Measurements from ENCODE around the gene GJD4. TPM values are rescaled to one million over a fixed set of nuclear protein-coding genes. Genes with fewer than 3 reads are reported as not detected.

The GJD4 gene
- total RNA-seq, 1 experiment from 2014 or later = 0.33 TPM

- no peaks in the 10 kb centered on the region for H3K9me2 ChIP-seq (replicated peaks; ENCODE audit: low read length)
- POLR2A ChIA-PET (ENCODE audit: unreplicated experiment) = interaction anchor here (0.6 kb wide), 1 partner anchor 1094 kb away, joined by 4 read pairs; no protein-coding TSS in a partner anchor
- BruUV-seq (replicated peaks) = no TSS peak
These were observed 26.9 kb downstream of the GJD4 start for GRCh38 chr10:35632027-35632426.

GRCh38 chr10:35633006-35633980, 28.2 kb downstream of the GJD4 start:
- no TSS peak for BruUV-seq (replicated peaks)

More at GRCh38 chr10:35632027-35632426, 26.9 kb downstream of the GJD4 start:
- DNase-seq (peak; percentile 78), ATAC-seq (no peak)
- Histone ChIP-seq H3K27me3 (ENCODE audit: low read length) (no peaks in the 10 kb centered on the region), H3K9me3 (ENCODE audit: low read length) (no peaks in the 10 kb centered on the region), H3K9ac (ENCODE audit: low read length) (0 out of 2 replicates have a peak overlapping the region, but pooled peaks have one; percentile 33), H3K4me1 (ENCODE audit: insufficient read depth, low read length) (peaks cover 55% of the 10 kb centered on the region), H4K20me1 (ENCODE audit: low read length) (peaks cover 4% of the 10 kb centered on the region), H3F3A (ENCODE audit: low read length, unreplicated experiment) (peaks cover 20% of the 10 kb centered on the region), H3K4me2 (ENCODE audit: low read length) (no peak overlapping the region), H3K36me3 (ENCODE audit: low read depth, low read length) (no peaks in the 10 kb centered on the region), H3K79me2 (ENCODE audit: low read length) (peaks cover 4% of the 10 kb centered on the region), H3K4me3 (ENCODE audit: low read length) (no peak overlapping the region), H3K27ac (ENCODE audit: low read length) (no peak overlapping the region), H2AFZ (ENCODE audit: low read length) (no peak overlapping the region)
- TF ChIP-seq EZH2 (IDR thresholded peaks at IDR 0.05; ENCODE audit: low read length, unreplicated experiment) (no peak), CTCF (conservative IDR thresholded peaks at IDR 0.05; ENCODE audit: low read depth, low read length) (peak; percentile 96), EZH2phosphoT487 (IDR thresholded peaks at IDR 0.05; ENCODE audit: borderline replicate concordance, low read length) (no peak)
- CTCF ChIA-PET = interaction anchor here (0.6 to 3.1 kb wide), 15 partner anchors 18 to 1248 kb away, joined by 3 to 25 read pairs (median 4); no protein-coding TSS in a partner anchor
- intact Hi-C loops (cut with micrococcal nuclease) = loop anchor here (1.0 to 10.0 kb wide), 7 partner anchors 623 to 1045 kb away; no protein-coding TSS in a partner anchor

More at GRCh38 chr10:35633006-35633980, 28.2 kb downstream of the GJD4 start:
- POLR2A ChIA-PET (ENCODE audit: unreplicated experiment) = interaction anchor here (0.6 to 0.8 kb wide), 16 partner anchors 19 to 1241 kb away, joined by 3 to 19 read pairs (median 6); no protein-coding TSS in a partner anchor
- Histone ChIP-seq H3K27me3 (ENCODE audit: low read length) (no peaks in the 10 kb centered on the region), H2AFZ (ENCODE audit: low read length) (peak overlapping the region; percentile 0; the same call in 1 of the 2 replicates), H3K36me3 (ENCODE audit: low read depth, low read length) (peaks cover 3% of the 10 kb centered on the region; the same call in 1 of the 2 replicates), H3K27ac (ENCODE audit: low read length) (peak overlapping the region; percentile 71), H3K9me2 (replicated peaks; ENCODE audit: low read length) (no peaks in the 10 kb centered on the region), H3K9me3 (ENCODE audit: low read length) (no peaks in the 10 kb centered on the region), H3K9ac (ENCODE audit: low read length) (peak overlapping the region; percentile 33), H3K4me1 (ENCODE audit: insufficient read depth, low read length) (peaks cover 57% of the 10 kb centered on the region), H3F3A (ENCODE audit: low read length, unreplicated experiment) (peaks cover 28% of the 10 kb centered on the region), H3K4me2 (ENCODE audit: low read length) (peak overlapping the region; percentile 9), H3K79me2 (ENCODE audit: low read length) (peaks cover 16% of the 10 kb centered on the region), H3K4me3 (ENCODE audit: low read length) (no peak overlapping the region), H4K20me1 (ENCODE audit: low read length) (peaks cover 16% of the 10 kb centered on the region)
- ATAC-seq = peak; percentile 65
- DNase-seq = peak; percentile 100
- CTCF ChIA-PET = interaction anchor here (0.5 to 4.5 kb wide), 26 partner anchors 9 to 1631 kb away, joined by 3 to 83 read pairs (median 4); no protein-coding TSS in a partner anchor
- TF ChIP-seq EZH2phosphoT487 (IDR thresholded peaks at IDR 0.05; ENCODE audit: borderline replicate concordance, low read length) (no peak), CTCF (conservative IDR thresholded peaks at IDR 0.05; ENCODE audit: low read depth, low read length) (no peak), EZH2 (IDR thresholded peaks at IDR 0.05; ENCODE audit: low read length, unreplicated experiment) (no peak)
- intact Hi-C loops (cut with micrococcal nuclease) = loop anchor here (1.0 to 10.0 kb wide), 8 partner anchors 19 to 1044 kb away; no protein-coding TSS in a partner anchor
